ENCODE results near the gene MEF2C.
A peak's percentile ranks its signal among the peaks of the same experiment; 100 is the strongest.

The MEF2C gene

DNA sequence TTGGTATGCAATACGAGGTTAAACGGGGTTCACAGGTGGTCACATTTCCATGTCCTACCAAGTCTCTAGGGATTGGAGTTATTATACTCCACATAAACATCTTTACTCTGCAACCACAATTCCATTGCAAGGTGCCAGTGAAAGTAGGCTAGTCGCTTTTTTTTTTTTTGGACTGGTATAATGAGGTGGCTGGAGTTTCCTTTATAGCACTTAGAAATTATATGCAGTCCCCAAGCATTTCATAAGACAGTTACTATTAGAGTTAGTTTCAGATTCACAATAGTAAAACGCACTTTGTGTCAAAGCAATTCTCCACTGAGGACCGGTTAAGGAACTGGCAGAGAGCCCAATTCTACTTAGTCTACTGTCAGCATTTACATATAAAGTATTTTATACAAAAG, 1.4 kb downstream of the MEF2C start:
- Histone ChIP-seq H3K4me2 (peak overlapping the region; percentile 84), H3K4me3 (IDR thresholded peaks at IDR 0.05; ENCODE audit: insufficient read depth, low read depth, low read length) (no peak overlapping the region)

DNA sequence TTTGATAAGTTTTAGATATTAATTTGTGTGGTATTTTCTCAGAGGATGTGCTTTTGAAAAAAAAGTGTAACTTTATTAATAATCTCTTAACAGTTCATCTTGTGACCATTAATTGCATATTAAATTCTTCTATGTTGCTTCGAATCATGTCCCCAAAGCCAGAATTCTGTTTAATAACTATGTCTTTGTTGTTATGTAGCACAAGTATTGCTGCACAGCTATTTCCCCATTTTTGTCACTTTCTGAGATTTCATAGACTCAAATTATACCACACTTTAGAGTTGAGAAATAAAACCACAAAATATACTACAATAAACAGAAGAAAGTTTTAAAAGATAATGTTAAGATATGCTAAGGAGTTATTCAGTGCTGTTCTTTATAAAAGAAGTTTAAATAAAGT, 2.8 kb downstream of the MEF2C start:
- H3K4me2 ChIP-seq = peak overlapping the region; percentile 84; the same call in 1 of the 2 replicates
- H2AFZ ChIP-seq (ENCODE audit: low read depth) = no peak overlapping the region
- no peak overlapping the region for H3K27ac ChIP-seq
- no peaks in the 10 kb centered on the region for H3K36me3 ChIP-seq (ENCODE audit: insufficient read depth)
- no peaks in the 10 kb centered on the region for H3K27me3 ChIP-seq (ENCODE audit: insufficient read depth, low read depth)
- H3K4me3 ChIP-seq (IDR thresholded peaks at IDR 0.05; ENCODE audit: insufficient read depth, low read depth, low read length) = no peak overlapping the region
- TF ChIP-seq, protein P1, sequence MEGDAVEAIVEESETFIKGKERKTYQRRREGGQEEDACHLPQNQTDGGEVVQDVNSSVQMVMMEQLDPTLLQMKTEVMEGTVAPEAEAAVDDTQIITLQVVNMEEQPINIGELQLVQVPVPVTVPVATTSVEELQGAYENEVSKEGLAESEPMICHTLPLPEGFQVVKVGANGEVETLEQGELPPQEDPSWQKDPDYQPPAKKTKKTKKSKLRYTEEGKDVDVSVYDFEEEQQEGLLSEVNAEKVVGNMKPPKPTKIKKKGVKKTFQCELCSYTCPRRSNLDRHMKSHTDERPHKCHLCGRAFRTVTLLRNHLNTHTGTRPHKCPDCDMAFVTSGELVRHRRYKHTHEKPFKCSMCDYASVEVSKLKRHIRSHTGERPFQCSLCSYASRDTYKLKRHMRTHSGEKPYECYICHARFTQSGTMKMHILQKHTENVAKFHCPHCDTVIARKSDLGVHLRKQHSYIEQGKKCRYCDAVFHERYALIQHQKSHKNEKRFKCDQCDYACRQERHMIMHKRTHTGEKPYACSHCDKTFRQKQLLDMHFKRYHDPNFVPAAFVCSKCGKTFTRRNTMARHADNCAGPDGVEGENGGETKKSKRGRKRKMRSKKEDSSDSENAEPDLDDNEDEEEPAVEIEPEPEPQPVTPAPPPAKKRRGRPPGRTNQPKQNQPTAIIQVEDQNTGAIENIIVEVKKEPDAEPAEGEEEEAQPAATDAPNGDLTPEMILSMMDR (conservative IDR thresholded peaks at IDR 0.05; ENCODE audit: low read depth, low read length) = no peak
- 0 out of 2 replicates have a peak, but pooled peaks cover 5% of the 10 kb centered on the region for H3K79me2 ChIP-seq (ENCODE audit: insufficient read depth, low read depth)
- no peak overlapping the region for H3K9ac ChIP-seq
- 0 out of 2 replicates have a peak, but pooled peaks cover 3% of the 10 kb centered on the region for H4K20me1 ChIP-seq (ENCODE audit: insufficient read depth)
- peaks cover 26% of the 10 kb centered on the region for H3K4me1 ChIP-seq (ENCODE audit: low read depth, poor library complexity, severe bottlenecking)

More for the DNA sequence above, 1.4 kb downstream of the MEF2C start:
- H3K79me2 ChIP-seq (ENCODE audit: insufficient read depth, low read depth) = 0 out of 2 replicates have a peak, but pooled peaks cover 5% of the 10 kb centered on the region
- peaks cover 36% of the 10 kb centered on the region for H3K4me1 ChIP-seq (ENCODE audit: low read depth, poor library complexity, severe bottlenecking)
- H3K36me3 ChIP-seq (ENCODE audit: insufficient read depth) = no peaks in the 10 kb centered on the region
- 0 out of 2 replicates have a peak, but pooled peaks cover 3% of the 10 kb centered on the region for H4K20me1 ChIP-seq (ENCODE audit: insufficient read depth)
- peak overlapping the region; percentile 55; the same call in 1 of the 2 replicates for H3K9ac ChIP-seq
- TF ChIP-seq, protein P1 (conservative IDR thresholded peaks at IDR 0.05; ENCODE audit: low read depth, low read length) = no peak
- no peaks in the 10 kb centered on the region for H3K27me3 ChIP-seq (ENCODE audit: insufficient read depth, low read depth)
- peak overlapping the region; percentile 82 for H2AFZ ChIP-seq (ENCODE audit: low read depth)
- peak overlapping the region; percentile 18; the same call in 1 of the 2 replicates for H3K27ac ChIP-seq

DNA sequence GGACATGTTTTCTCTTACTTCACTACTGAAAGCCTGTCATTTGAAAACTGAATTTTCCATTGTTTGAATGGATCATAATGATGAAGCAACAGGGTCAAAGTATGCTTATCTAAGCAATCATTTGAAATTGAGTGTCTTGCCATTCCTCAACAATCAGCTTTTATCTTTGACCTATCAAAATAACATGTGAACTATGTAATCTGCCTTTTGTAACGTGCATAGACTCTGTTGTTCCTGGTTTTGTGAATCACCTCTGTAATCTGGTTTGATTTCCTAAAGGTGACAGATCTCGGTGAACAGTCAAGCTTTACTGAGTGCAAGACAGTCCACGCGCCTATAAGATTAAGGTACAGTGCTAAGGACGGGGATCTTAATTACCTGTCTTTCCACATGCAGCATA, 3.3 kb downstream of the MEF2C start:
- Histone ChIP-seq H3K27ac (no peak overlapping the region), H2AFZ (ENCODE audit: low read depth) (no peak overlapping the region), H3K36me3 (ENCODE audit: insufficient read depth) (no peaks in the 10 kb centered on the region), H4K20me1 (ENCODE audit: insufficient read depth) (0 out of 2 replicates have a peak, but pooled peaks cover 3% of the 10 kb centered on the region), H3K79me2 (ENCODE audit: insufficient read depth, low read depth) (0 out of 2 replicates have a peak, but pooled peaks cover 5% of the 10 kb centered on the region), H3K27me3 (ENCODE audit: insufficient read depth, low read depth) (no peaks in the 10 kb centered on the region), H3K4me2 (no peak overlapping the region), H3K9ac (no peak overlapping the region), H3K4me1 (ENCODE audit: low read depth, poor library complexity, severe bottlenecking) (peaks cover 25% of the 10 kb centered on the region), H3K4me3 (IDR thresholded peaks at IDR 0.05; ENCODE audit: insufficient read depth, low read depth, low read length) (no peak overlapping the region)
- TF ChIP-seq, protein P1 (conservative IDR thresholded peaks at IDR 0.05; ENCODE audit: low read depth, low read length) = no peak

DNA sequence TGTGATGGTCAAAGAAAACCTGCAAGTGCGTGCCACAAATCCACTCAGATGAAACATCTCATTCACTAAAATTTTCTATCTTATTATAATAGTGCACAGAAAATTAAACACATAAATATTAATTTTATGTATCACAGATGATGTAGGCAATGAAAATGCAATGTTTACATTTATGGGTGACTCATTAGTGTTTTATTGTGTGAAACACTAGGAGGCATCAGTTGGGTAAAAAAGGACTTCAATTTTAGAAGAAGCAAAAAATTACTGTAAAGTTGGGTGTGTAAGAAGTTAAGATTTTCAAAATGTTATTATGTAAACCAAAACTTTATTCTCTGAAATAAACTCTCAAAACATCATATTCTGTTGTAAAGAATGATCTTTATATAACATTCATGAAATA, 4.0 kb downstream of the MEF2C start:
- TF ChIP-seq, protein P1 (conservative IDR thresholded peaks at IDR 0.05; ENCODE audit: low read depth, low read length) = no peak
- H3K4me3 ChIP-seq (IDR thresholded peaks at IDR 0.05; ENCODE audit: insufficient read depth, low read depth, low read length) = no peak overlapping the region
- H3K4me1 ChIP-seq (ENCODE audit: low read depth, poor library complexity, severe bottlenecking) = peaks cover 22% of the 10 kb centered on the region
- 0 out of 2 replicates have a peak, but pooled peaks cover 3% of the 10 kb centered on the region for H4K20me1 ChIP-seq (ENCODE audit: insufficient read depth)
- 0 out of 2 replicates have a peak, but pooled peaks cover 5% of the 10 kb centered on the region for H3K79me2 ChIP-seq (ENCODE audit: insufficient read depth, low read depth)
- H3K27ac ChIP-seq = no peak overlapping the region
- no peaks in the 10 kb centered on the region for H3K27me3 ChIP-seq (ENCODE audit: insufficient read depth, low read depth)
- no peak overlapping the region for H3K4me2 ChIP-seq
- H3K9ac ChIP-seq = no peak overlapping the region
- no peaks in the 10 kb centered on the region for H3K36me3 ChIP-seq (ENCODE audit: insufficient read depth)
- no peak overlapping the region for H2AFZ ChIP-seq (ENCODE audit: low read depth)

All from KMS-11 (cell line).